ENCODE data around the gene CREB3L2. TPM values are rescaled to one million over a fixed set of nuclear protein-coding genes. Genes with fewer than 3 reads are reported as not detected.

Gene CREB3L2
- total and polyA plus RNA-seq, 2 donors (not counting 1 experiment from before 2014, with no cell fraction given): 13.8 to 25.1 TPM

DNA sequence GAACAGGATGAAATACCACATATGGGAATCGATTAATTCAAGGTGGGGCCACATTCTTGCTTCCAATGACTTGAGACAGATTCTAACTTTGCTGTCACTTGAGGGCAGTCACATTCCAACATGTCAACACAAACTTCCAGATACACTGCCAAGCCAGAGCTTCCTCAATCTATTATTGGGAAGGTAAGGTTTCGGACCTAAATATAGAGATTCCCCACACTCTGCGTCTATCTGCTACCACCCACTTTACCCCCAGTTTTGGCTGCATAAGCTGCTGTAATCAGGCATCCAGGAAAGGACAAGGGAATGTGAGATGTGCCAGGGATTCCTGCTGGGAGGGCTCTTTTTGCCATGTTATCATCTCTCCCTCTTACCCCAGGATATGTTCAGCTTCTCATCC lies 134.6 kb downstream of the CREB3L2 start:
- no peaks in the 10 kb centered on the region for H3K4me1 Mint-ChIP-seq
- Histone ChIP-seq H3K27ac (ENCODE audit: low read length in 2 of 2) (no peak overlapping the region), H3K9ac (ENCODE audit: low read length) (no peak overlapping the region), H3K36me3 (replicated peaks in 1 of 2; ENCODE audit: control extremely low read depth in 1 of 2, control insufficient read depth in 1 of 2, extremely low read depth in 1 of 2, insufficient read depth in 2 of 2, low read length in 1 of 2) (peaks cover 6 to 7% of the 10 kb centered on the region in 2 experiments), H3K4me2 (replicated peaks; ENCODE audit: low read depth, low read length, poor library complexity, severe bottlenecking) (no peak overlapping the region), H4K20me1 (ENCODE audit: control insufficient read depth, insufficient read depth, low read length, poor library complexity, severe bottlenecking) (no peaks in the 10 kb centered on the region), H3K9me3 (ENCODE audit: control extremely low read depth in 1 of 3, control insufficient read depth in 2 of 3, insufficient read depth in 1 of 3, low read length in 2 of 3) (peaks cover 0 to 9% (median 5%) of the 10 kb centered on the region in 3 donors), H2AFZ (ENCODE audit: insufficient read depth, low read depth, low read length, poor library complexity, severe bottlenecking) (no peak overlapping the region), H3K4me1 (ENCODE audit: control insufficient read depth in 2 of 2, insufficient read depth in 2 of 2, low read length in 2 of 2) (no peaks in the 10 kb centered on the region), H3K27me3 (replicated peaks in 1 of 4; ENCODE audit: control extremely low read depth in 1 of 4, control insufficient read depth in 3 of 4, insufficient read depth in 4 of 4, low read length in 3 of 4) (no peaks in the 10 kb centered on the region), H3K4me3 (ENCODE audit: control extremely low read depth in 1 of 5, extremely low read depth in 1 of 5, insufficient read depth in 1 of 5, low read depth in 2 of 5, low read length in 4 of 5) (no peak overlapping the region), H3K79me2 (ENCODE audit: control insufficient read depth, insufficient read depth, low read length) (no peaks in the 10 kb centered on the region)
- TF ChIP-seq, protein P1, sequence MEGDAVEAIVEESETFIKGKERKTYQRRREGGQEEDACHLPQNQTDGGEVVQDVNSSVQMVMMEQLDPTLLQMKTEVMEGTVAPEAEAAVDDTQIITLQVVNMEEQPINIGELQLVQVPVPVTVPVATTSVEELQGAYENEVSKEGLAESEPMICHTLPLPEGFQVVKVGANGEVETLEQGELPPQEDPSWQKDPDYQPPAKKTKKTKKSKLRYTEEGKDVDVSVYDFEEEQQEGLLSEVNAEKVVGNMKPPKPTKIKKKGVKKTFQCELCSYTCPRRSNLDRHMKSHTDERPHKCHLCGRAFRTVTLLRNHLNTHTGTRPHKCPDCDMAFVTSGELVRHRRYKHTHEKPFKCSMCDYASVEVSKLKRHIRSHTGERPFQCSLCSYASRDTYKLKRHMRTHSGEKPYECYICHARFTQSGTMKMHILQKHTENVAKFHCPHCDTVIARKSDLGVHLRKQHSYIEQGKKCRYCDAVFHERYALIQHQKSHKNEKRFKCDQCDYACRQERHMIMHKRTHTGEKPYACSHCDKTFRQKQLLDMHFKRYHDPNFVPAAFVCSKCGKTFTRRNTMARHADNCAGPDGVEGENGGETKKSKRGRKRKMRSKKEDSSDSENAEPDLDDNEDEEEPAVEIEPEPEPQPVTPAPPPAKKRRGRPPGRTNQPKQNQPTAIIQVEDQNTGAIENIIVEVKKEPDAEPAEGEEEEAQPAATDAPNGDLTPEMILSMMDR (IDR thresholded peaks at IDR 0.05): no peak
- no peak for TF ChIP-seq EZH2 (IDR thresholded peaks at IDR 0.05; ENCODE audit: borderline replicate concordance, insufficient read depth, low read depth, low read length, poor library complexity, severe bottlenecking)
- CTCF ChIA-PET: no interaction called here
- POLR2A ChIA-PET: no interaction called here
- no CpG with 5 or more reads among the region's 3 CpGs for whole genome bisulfite sequencing (ENCODE audit: insufficient coverage)
- intact Hi-C loops (cut with micrococcal nuclease): no loop called here
- H3K27me3 Mint-ChIP-seq: no peaks in the 10 kb centered on the region
- no peak overlapping the region for H3K4me3 Mint-ChIP-seq
- H3K9me3 Mint-ChIP-seq (ENCODE audit: insufficient read depth): peaks cover 3% of the 10 kb centered on the region
- no peak overlapping the region for H3K27ac Mint-ChIP-seq
- DNase-seq: no peak
- no peak for ATAC-seq (ENCODE audit: low read depth)

DNA sequence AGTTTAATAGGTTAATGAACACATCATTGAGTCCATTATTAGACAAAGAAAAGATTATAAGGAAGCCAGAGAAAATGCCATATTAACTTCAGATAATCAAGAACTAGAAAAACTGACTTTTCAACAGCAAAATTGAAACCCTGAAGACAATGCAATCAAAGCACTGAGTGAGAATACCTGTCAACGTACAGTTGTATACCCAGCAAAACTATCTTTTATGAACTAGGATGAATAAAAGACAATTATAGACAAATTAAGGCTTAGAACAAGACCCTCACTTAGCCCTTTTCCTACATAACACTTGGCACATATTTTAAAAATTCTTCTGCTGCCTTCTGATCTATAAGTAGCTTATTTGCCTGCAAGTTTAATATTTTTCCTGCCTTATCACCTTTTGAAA lies 136.1 kb downstream of the CREB3L2 start:
- peaks cover 0 to 9% (median 5%) of the 10 kb centered on the region in 3 donors for H3K9me3 ChIP-seq (ENCODE audit: control extremely low read depth in 1 of 3, control insufficient read depth in 2 of 3, insufficient read depth in 1 of 3, low read length in 2 of 3)
- Mint-ChIP-seq H3K27ac (no peak overlapping the region), H3K9me3 (ENCODE audit: insufficient read depth) (peaks cover 3% of the 10 kb centered on the region), H3K27me3 (no peaks in the 10 kb centered on the region), H3K4me3 (no peak overlapping the region), H3K4me1 (no peaks in the 10 kb centered on the region)
- H3K36me3 ChIP-seq (replicated peaks in 1 of 2; ENCODE audit: control extremely low read depth in 1 of 2, control insufficient read depth in 1 of 2, extremely low read depth in 1 of 2, insufficient read depth in 2 of 2, low read length in 1 of 2): peaks cover 6 to 7% of the 10 kb centered on the region in 2 experiments
- TF ChIP-seq, protein P1 (IDR thresholded peaks at IDR 0.05): no peak
- TF ChIP-seq EZH2 (IDR thresholded peaks at IDR 0.05; ENCODE audit: borderline replicate concordance, insufficient read depth, low read depth, low read length, poor library complexity, severe bottlenecking): no peak
- H3K4me2 ChIP-seq (replicated peaks; ENCODE audit: low read depth, low read length, poor library complexity, severe bottlenecking): no peak overlapping the region
- ChIA-PET CTCF (no interaction called here), POLR2A (no interaction called here)
- H3K4me1 ChIP-seq (ENCODE audit: control insufficient read depth in 2 of 2, insufficient read depth in 2 of 2, low read length in 2 of 2): no peaks in the 10 kb centered on the region
- H4K20me1 ChIP-seq (ENCODE audit: control insufficient read depth, insufficient read depth, low read length, poor library complexity, severe bottlenecking): no peaks in the 10 kb centered on the region
- H3K4me3 ChIP-seq (ENCODE audit: control extremely low read depth in 1 of 5, extremely low read depth in 1 of 5, insufficient read depth in 1 of 5, low read depth in 2 of 5, low read length in 4 of 5): no peak overlapping the region
- intact Hi-C loops (cut with micrococcal nuclease): no loop called here
- WGBS (ENCODE audit: insufficient coverage): no CpG with 5 or more reads among the region's 1 CpG
- H3K9ac ChIP-seq (ENCODE audit: low read length): no peak overlapping the region
- no peaks in the 10 kb centered on the region for H3K27me3 ChIP-seq (replicated peaks in 1 of 4; ENCODE audit: control extremely low read depth in 1 of 4, control insufficient read depth in 3 of 4, insufficient read depth in 4 of 4, low read length in 3 of 4)
- DNase-seq (no peak), ATAC-seq (ENCODE audit: low read depth) (no peak)
- no peak overlapping the region for H2AFZ ChIP-seq (ENCODE audit: insufficient read depth, low read depth, low read length, poor library complexity, severe bottlenecking)
- H3K79me2 ChIP-seq (ENCODE audit: control insufficient read depth, insufficient read depth, low read length): no peaks in the 10 kb centered on the region
- H3K27ac ChIP-seq (ENCODE audit: low read length in 2 of 2): no peak overlapping the region

Data from B cell (primary cell).